Epithelial cell of prostate (primary cell): ENCODE data around the gene SLC17A8.

Experiments
- DNase-seq: peaks from one replicate; pipeline ENCODE4 v3.0.0-alpha.2; 2011; ENCODE audit warnings: low read depth, low spot score
- H3K27ac ChIP-seq: fragments of 450-650 bp; 2 replicates; pipeline ENCODE4 v1.5.1; 2017; ENCODE audit warnings: mild to moderate bottlenecking

SLC17A8 gene

GRCh38 chr12:100365411-100365810 lies 8.5 kb downstream of the SLC17A8 start:
- no peak for DNase-seq
- no peak overlapping the region for H3K27ac ChIP-seq

- no peak overlapping the region for H3K27ac ChIP-seq
- DNase-seq = no peak
Observed at GRCh38 chr12:100368066-100368465, 11.2 kb downstream of the SLC17A8 start.

- no peak overlapping the region for H3K27ac ChIP-seq
- no peak for DNase-seq
Observed at GRCh38 chr12:100371146-100371545, 14.3 kb downstream of the SLC17A8 start.

- no peak overlapping the region for H3K27ac ChIP-seq
- DNase-seq = no peak
Observed at GRCh38 chr12:100372853-100373640, 16.2 kb downstream of the SLC17A8 start.

GRCh38 chr12:100375038-100375735 lies 18.3 kb downstream of the SLC17A8 start:
- no peak overlapping the region for H3K27ac ChIP-seq

GRCh38 chr12:100376161-100376560 lies 19.3 kb downstream of the SLC17A8 start:
- DNase-seq = no peak
- no peak overlapping the region for H3K27ac ChIP-seq

More at GRCh38 chr12:100375038-100375735, 18.3 kb downstream of the SLC17A8 start:
- DNase-seq = no peak

- no peak for DNase-seq
- no peak overlapping the region for H3K27ac ChIP-seq
Observed at GRCh38 chr12:100381379-100381778, 24.5 kb downstream of the SLC17A8 start.

- DNase-seq = no peak
Observed at GRCh38 chr12:100382338-100382737, 25.5 kb downstream of the SLC17A8 start.

GRCh38 chr12:100383586-100384558 lies 27.0 kb downstream of the SLC17A8 start:
- DNase-seq = no peak
- H3K27ac ChIP-seq = no peak overlapping the region

More at GRCh38 chr12:100382338-100382737, 25.5 kb downstream of the SLC17A8 start:
- no peak overlapping the region for H3K27ac ChIP-seq

GRCh38 chr12:100384559-100384935 lies 27.7 kb downstream of the SLC17A8 start:
- DNase-seq = no peak
- no peak overlapping the region for H3K27ac ChIP-seq

- DNase-seq = no peak
- H3K27ac ChIP-seq = no peak overlapping the region
Observed at GRCh38 chr12:100388382-100388781, 31.5 kb downstream of the SLC17A8 start.

- DNase-seq = no peak
- H3K27ac ChIP-seq = no peak overlapping the region
Observed at GRCh38 chr12:100391856-100392255, 35.0 kb downstream of the SLC17A8 start.

GRCh38 chr12:100393200-100393599 lies 36.3 kb downstream of the SLC17A8 start:
- no peak for DNase-seq

GRCh38 chr12:100395811-100396210 lies 38.9 kb downstream of the SLC17A8 start:
- no peak for DNase-seq
- H3K27ac ChIP-seq = no peak overlapping the region

More at GRCh38 chr12:100393200-100393599, 36.3 kb downstream of the SLC17A8 start:
- no peak overlapping the region for H3K27ac ChIP-seq

GRCh38 chr12:100398307-100398706 lies 41.4 kb downstream of the SLC17A8 start:
- no peak overlapping the region for H3K27ac ChIP-seq
- no peak for DNase-seq

- no peak overlapping the region for H3K27ac ChIP-seq
Observed at GRCh38 chr12:100399095-100399494, 42.2 kb downstream of the SLC17A8 start.

GRCh38 chr12:100401660-100402059 lies 44.8 kb downstream of the SLC17A8 start:
- DNase-seq = no peak

More at GRCh38 chr12:100399095-100399494, 42.2 kb downstream of the SLC17A8 start:
- no peak for DNase-seq

GRCh38 chr12:100402763-100403162 lies 45.9 kb downstream of the SLC17A8 start:
- no peak overlapping the region for H3K27ac ChIP-seq
- no peak for DNase-seq

More at GRCh38 chr12:100401660-100402059, 44.8 kb downstream of the SLC17A8 start:
- H3K27ac ChIP-seq = no peak overlapping the region

- no peak for DNase-seq
- no peak overlapping the region for H3K27ac ChIP-seq
Observed at GRCh38 chr12:100403446-100403845, 46.6 kb downstream of the SLC17A8 start.

- no peak overlapping the region for H3K27ac ChIP-seq
- no peak for DNase-seq
Observed at GRCh38 chr12:100404769-100405407, 48.0 kb downstream of the SLC17A8 start.
